GM12865 (cell line): ENCODE measurements around the gene TBX18.

Experiments used
- DNase-seq: peaks from one replicate; pipeline ENCODE4 v3.0.0; 2010; ENCODE audit warnings: low read depth
- H3K4me3 ChIP-seq: 2 replicates; pipeline ENCODE4 v1.5.1; 2011; ENCODE audit warnings: mild to moderate bottlenecking, low read depth, low read length, control low read depth
- CTCF ChIP-seq: IDR thresholded peaks from 2 replicates; pipeline ENCODE4 v1.5.1; 2011; ENCODE audit warnings: low read length, control low read depth, low read depth, inconsistent platforms; ENCODE audit not compliant: insufficient read depth; ENCODE audit errors: missing control alignments

Gene TBX18

GRCh38 chr6:84774157-84774984 is 10.0 kb upstream of the TBX18 start:
- DNase-seq, result no peak
- H3K4me3 ChIP-seq, result no peak overlapping the region
- peak; percentile 23 for TF ChIP-seq CTCF

- no peak overlapping the region for H3K4me3 ChIP-seq
- DNase-seq, result no peak
- TF ChIP-seq CTCF, result no peak
These were observed 9.2 kb upstream of the TBX18 start for GRCh38 chr6:84773431-84774156.

GRCh38 chr6:84773133-84773430 is 8.7 kb upstream of the TBX18 start:
- DNase-seq, result no peak
- no peak overlapping the region for H3K4me3 ChIP-seq
- no peak for TF ChIP-seq CTCF

GRCh38 chr6:84772428-84773132 is 8.2 kb upstream of the TBX18 start:
- DNase-seq, result no peak
- no peak for TF ChIP-seq CTCF
- no peak overlapping the region for H3K4me3 ChIP-seq

- no peak overlapping the region for H3K4me3 ChIP-seq
- no peak for TF ChIP-seq CTCF
- DNase-seq, result no peak
These were observed 7.5 kb upstream of the TBX18 start for GRCh38 chr6:84771756-84772356.

GRCh38 chr6:84771125-84771755 is 6.8 kb upstream of the TBX18 start:
- DNase-seq, result no peak
- TF ChIP-seq CTCF, result no peak
- H3K4me3 ChIP-seq, result no peak overlapping the region
